Activated CD4-positive, alpha-beta T cell treated with anti-CD3 and anti-CD28 coated beads, Interleukin-2, amount 10 ng/mL, durations not matched to agents 24 days and 14 days (primary cell): ENCODE data around the gene DBF4. TPM values are rescaled to one million over a fixed set of nuclear protein-coding genes. Genes with fewer than 3 reads are reported as not detected.
"Not testable (repeated sequence)": the region's sequence is repeated elsewhere in the genome, so short reads cannot be mapped to it uniquely, and the experiment has no call there.

ENCODE experiments used
- DNase-seq: peaks from one replicate; pipeline ENCODE4 v3.0.0; 2022
- H3K27ac Mint-ChIP-seq: one replicate; pipeline ENCODE4 v1.8.0; 2022; ENCODE audit warnings: mild to moderate bottlenecking, mixed read lengths
- H3K27me3 Mint-ChIP-seq: one replicate; pipeline ENCODE4 v1.8.0; 2022; ENCODE audit warnings: mixed read lengths
- H3K36me3 Mint-ChIP-seq: one replicate; pipeline ENCODE4 v1.8.0; 2022; ENCODE audit warnings: low read depth, mild to moderate bottlenecking, mixed read lengths
- H3K4me1 Mint-ChIP-seq: one replicate; pipeline ENCODE4 v1.8.0; 2021; ENCODE audit warnings: mixed read lengths
- H3K4me3 Mint-ChIP-seq: one replicate; pipeline ENCODE4 v1.8.0; 2022; ENCODE audit warnings: mild to moderate bottlenecking, moderate library complexity, mixed read lengths
- H3K9me3 Mint-ChIP-seq: one replicate; pipeline ENCODE4 v1.8.0; 2021; ENCODE audit warnings: mixed read lengths
- intact Hi-C: fragments of 100-400 bp; cut with micrococcal nuclease; formaldehyde crosslinking; loops from one replicate; pipeline ENCODE4 v1.15.1; 2023
- total RNA-seq: library from RNA; stranded (reverse); gene quantifications from 2 replicates; pipeline ENCODE4 v1.2.3, GENCODE V29; 2022

DBF4 gene
- total RNA-seq: 65.7 and 74.8 TPM in 2 replicates

GRCh38 chr7:87876040-87876868 lies at the start of gene DBF4, which contains the start of gene SLC25A40:
TSS of gene DBF4 (plus strand) at chr7:87876493. CDS start at chr7:87876733, 240 bp downstream.
TSS of gene SLC25A40 (minus strand) at chr7:87876360. CDS start at chr7:87858727, 17,633 bp downstream.
- DNase-seq: peak; percentile 99
- H3K27ac Mint-ChIP-seq: peak within 1 kb of the TSS; percentile 98
- peaks cover 43% of the 10 kb centered on the region for H3K36me3 Mint-ChIP-seq
- peaks cover 49% of the 10 kb centered on the region for H3K4me1 Mint-ChIP-seq
- no peaks in the 10 kb centered on the region for H3K9me3 Mint-ChIP-seq
- H3K4me3 Mint-ChIP-seq: peak within 1 kb of the TSS; percentile 88
- H3K27me3 Mint-ChIP-seq: no peaks in the 10 kb centered on the region
- intact Hi-C loops: loop anchor here (1.0 to 5.0 kb wide), 7 partner anchors 11 to 724 kb away; partner anchors contain the start of genes ADAM22, DMTF1, RUNDC3B and TMEM243

GRCh38 chr7:87828383-87828782 lies 47.9 kb upstream of the DBF4 start:
- Mint-ChIP-seq H3K9me3 (peaks cover 35% of the 10 kb centered on the region), H3K36me3 (peaks cover 12% of the 10 kb centered on the region)
- DNase-seq, H3K27me3 Mint-ChIP-seq, H3K27ac Mint-ChIP-seq, intact Hi-C loops, H3K4me1 Mint-ChIP-seq, H3K4me3 Mint-ChIP-seq: not testable (repeated sequence)

GRCh38 chr7:87831097-87831496 lies 45.2 kb upstream of the DBF4 start:
- no peaks in the 10 kb centered on the region for H3K4me1 Mint-ChIP-seq
- intact Hi-C loops: loop anchor here (5.0 kb wide), 1 partner anchor 46 kb away; the partner anchor contains the start of genes DBF4 and SLC25A40
- no peak overlapping the region for H3K27ac Mint-ChIP-seq
- peaks cover 20% of the 10 kb centered on the region for H3K9me3 Mint-ChIP-seq
- H3K4me3 Mint-ChIP-seq: no peak overlapping the region
- H3K36me3 Mint-ChIP-seq: peaks cover 18% of the 10 kb centered on the region
- no peak for DNase-seq
- H3K27me3 Mint-ChIP-seq: no peaks in the 10 kb centered on the region

GRCh38 chr7:87833130-87833529 lies 43.2 kb upstream of the DBF4 start:
- H3K27ac Mint-ChIP-seq: no peak overlapping the region
- H3K27me3 Mint-ChIP-seq: no peaks in the 10 kb centered on the region
- no peaks in the 10 kb centered on the region for H3K4me1 Mint-ChIP-seq
- H3K4me3 Mint-ChIP-seq: no peak overlapping the region
- peaks cover 19% of the 10 kb centered on the region for H3K36me3 Mint-ChIP-seq
- peaks cover 10% of the 10 kb centered on the region for H3K9me3 Mint-ChIP-seq
- DNase-seq: no peak
- intact Hi-C loops: loop anchor here (5.0 kb wide), 1 partner anchor 44 kb away; the partner anchor contains the start of genes DBF4 and SLC25A40

GRCh38 chr7:87837597-87837996 lies 38.7 kb upstream of the DBF4 start:
- intact Hi-C loops: no loop called here
- no peak for DNase-seq
- H3K4me3 Mint-ChIP-seq: no peak overlapping the region
- H3K27ac Mint-ChIP-seq: no peak overlapping the region
- H3K9me3 Mint-ChIP-seq: no peaks in the 10 kb centered on the region
- no peaks in the 10 kb centered on the region for H3K4me1 Mint-ChIP-seq
- H3K36me3 Mint-ChIP-seq: peaks cover 17% of the 10 kb centered on the region
- no peaks in the 10 kb centered on the region for H3K27me3 Mint-ChIP-seq

- Mint-ChIP-seq H3K27ac (no peak overlapping the region), H3K9me3 (no peaks in the 10 kb centered on the region), H3K4me1 (peaks cover 8% of the 10 kb centered on the region), H3K4me3 (no peak overlapping the region), H3K36me3 (peaks cover 38% of the 10 kb centered on the region), H3K27me3 (no peaks in the 10 kb centered on the region)
- no peak for DNase-seq
- intact Hi-C loops: no loop called here
Measured at GRCh38 chr7:87850836-87851593, 25.3 kb upstream of the DBF4 start.

GRCh38 chr7:87852306-87852705 lies 24.0 kb upstream of the DBF4 start:
- Mint-ChIP-seq H3K4me3 (no peak overlapping the region), H3K27ac (no peak overlapping the region), H3K36me3 (peaks cover 42% of the 10 kb centered on the region), H3K4me1 (peaks cover 8% of the 10 kb centered on the region), H3K9me3 (no peaks in the 10 kb centered on the region), H3K27me3 (no peaks in the 10 kb centered on the region)
- DNase-seq: no peak
- intact Hi-C loops: loop anchor here (2.0 kb wide), 1 partner anchor 24 kb away; the partner anchor contains the start of genes DBF4 and SLC25A40

- H3K9me3 Mint-ChIP-seq: no peaks in the 10 kb centered on the region
- H3K27me3 Mint-ChIP-seq: no peaks in the 10 kb centered on the region
- H3K4me3 Mint-ChIP-seq: no peak overlapping the region
- no peak overlapping the region for H3K27ac Mint-ChIP-seq
- intact Hi-C loops: loop anchor here (2.0 kb wide), 1 partner anchor 23 kb away; the partner anchor contains the start of genes DBF4 and SLC25A40
- peaks cover 12% of the 10 kb centered on the region for H3K4me1 Mint-ChIP-seq
- no peak for DNase-seq
- peaks cover 50% of the 10 kb centered on the region for H3K36me3 Mint-ChIP-seq
Measured at GRCh38 chr7:87853237-87853864, 22.9 kb upstream of the DBF4 start.

- Mint-ChIP-seq H3K27ac (peak overlapping the region; percentile 75), H3K36me3 (peaks cover 56% of the 10 kb centered on the region), H3K4me3 (no peak overlapping the region)
Measured at GRCh38 chr7:87858417-87859100, 17.7 kb upstream of the DBF4 start.

GRCh38 chr7:87866089-87866488 lies 10.2 kb upstream of the DBF4 start:
- DNase-seq: no peak
- no peak overlapping the region for H3K27ac Mint-ChIP-seq
- intact Hi-C loops: no loop called here
- peaks cover 23% of the 10 kb centered on the region for H3K9me3 Mint-ChIP-seq
- H3K4me3 Mint-ChIP-seq: no peak overlapping the region
- H3K36me3 Mint-ChIP-seq: peaks cover 80% of the 10 kb centered on the region
- peaks cover 3% of the 10 kb centered on the region for H3K4me1 Mint-ChIP-seq
- no peaks in the 10 kb centered on the region for H3K27me3 Mint-ChIP-seq

More at GRCh38 chr7:87858417-87859100, 17.7 kb upstream of the DBF4 start:
- intact Hi-C loops: no loop called here
- Mint-ChIP-seq H3K27me3 (no peaks in the 10 kb centered on the region), H3K4me1 (peaks cover 15% of the 10 kb centered on the region), H3K9me3 (no peaks in the 10 kb centered on the region)
- DNase-seq: no peak

- H3K27ac Mint-ChIP-seq, H3K27me3 Mint-ChIP-seq, intact Hi-C loops, H3K4me3 Mint-ChIP-seq, DNase-seq, H3K4me1 Mint-ChIP-seq: not testable (repeated sequence)
- peaks cover 25% of the 10 kb centered on the region for H3K9me3 Mint-ChIP-seq
- peaks cover 84% of the 10 kb centered on the region for H3K36me3 Mint-ChIP-seq
Measured at GRCh38 chr7:87866533-87866932, 9.8 kb upstream of the DBF4 start.

GRCh38 chr7:87870471-87870870 lies 5.8 kb upstream of the DBF4 start:
- Mint-ChIP-seq H3K27me3 (no peaks in the 10 kb centered on the region), H3K27ac (no peak overlapping the region), H3K4me3 (no peak overlapping the region), H3K9me3 (peaks cover 22% of the 10 kb centered on the region), H3K36me3 (peaks cover 77% of the 10 kb centered on the region), H3K4me1 (peaks cover 26% of the 10 kb centered on the region)
- intact Hi-C loops: no loop called here
- no peak for DNase-seq

GRCh38 chr7:87872346-87872745 lies 3.9 kb upstream of the DBF4 start:
- H3K27me3 Mint-ChIP-seq: no peaks in the 10 kb centered on the region
- no peak overlapping the region for H3K4me3 Mint-ChIP-seq
- no peak overlapping the region for H3K27ac Mint-ChIP-seq
- H3K36me3 Mint-ChIP-seq: peaks cover 58% of the 10 kb centered on the region
- peaks cover 8% of the 10 kb centered on the region for H3K9me3 Mint-ChIP-seq
- intact Hi-C loops: no loop called here
- DNase-seq: no peak
- H3K4me1 Mint-ChIP-seq: peaks cover 26% of the 10 kb centered on the region
